ENCODE data around the gene VMA21. TPM values are rescaled to one million over a fixed set of nuclear protein-coding genes. Genes with fewer than 3 reads are reported as not detected.

Gene VMA21
- 10.0 TPM for total RNA-seq

GRCh38 chrX:151396825-151397740 is at the start of gene VMA21:
Gene VMA21 (plus strand): TSS chrX:151397206. CDS start chrX:151397309, 103 bp downstream.
- no peaks in the 10 kb centered on the region for H3K27me3 ChIP-seq
- TF ChIP-seq CTCF (IDR thresholded peaks at IDR 0.05): no peak
- no peaks in the 10 kb centered on the region for H3K36me3 ChIP-seq
- DNase-seq (ENCODE audit: low spot score in 2 of 2): peak; percentile 49 to 92
- intact Hi-C loops (cut with DNase I): loop anchor here (5.0 to 10.0 kb wide), 6 partner anchors 522 to 1935 kb away; partner anchors contain the start of genes CETN2, EOLA2, GABRE and MTMR1
- no peaks in the 10 kb centered on the region for H3K9me3 ChIP-seq
- H3K4me3 ChIP-seq: peak within 1 kb of the TSS; percentile 75 to 82
- peak within 1 kb of the TSS; percentile 87 to 94 for H3K27ac ChIP-seq
- H3K4me1 ChIP-seq: no peaks in the 10 kb centered on the region

- Histone ChIP-seq H3K36me3 (no peaks in the 10 kb centered on the region), H3K4me3 (no peak overlapping the region), H3K27ac (no peak overlapping the region), H3K9me3 (no peaks in the 10 kb centered on the region), H3K27me3 (no peaks in the 10 kb centered on the region), H3K4me1 (no peaks in the 10 kb centered on the region)
- intact Hi-C loops (cut with DNase I): no loop called here
- DNase-seq (ENCODE audit: low spot score in 2 of 2): no peak
- no peak for TF ChIP-seq CTCF (IDR thresholded peaks at IDR 0.05)
Measured at GRCh38 chrX:151359341-151359740, 37.7 kb upstream of the VMA21 start.

- peak in 2 of 3 experiments; percentile 34 to 48 for TF ChIP-seq CTCF (IDR thresholded peaks at IDR 0.05)
- Histone ChIP-seq H3K27me3 (no peaks in the 10 kb centered on the region), H3K4me3 (no peak overlapping the region), H3K9me3 (peaks cover 0 to 2% of the 10 kb centered on the region in 2 donors), H3K27ac (no peak overlapping the region), H3K4me1 (no peaks in the 10 kb centered on the region), H3K36me3 (no peaks in the 10 kb centered on the region)
- DNase-seq (ENCODE audit: low spot score in 2 of 2): no peak
- intact Hi-C loops (cut with DNase I): no loop called here
Measured at GRCh38 chrX:151359931-151360871, 36.8 kb upstream of the VMA21 start.

- H3K36me3 ChIP-seq: no peaks in the 10 kb centered on the region
- intact Hi-C loops (cut with DNase I): no loop called here
- H3K4me1 ChIP-seq: no peaks in the 10 kb centered on the region
- no peaks in the 10 kb centered on the region for H3K27me3 ChIP-seq
- H3K9me3 ChIP-seq: peaks cover 0 to 2% of the 10 kb centered on the region in 2 donors
- H3K27ac ChIP-seq: no peak overlapping the region
- H3K4me3 ChIP-seq: no peak overlapping the region
- no peak for DNase-seq (ENCODE audit: low spot score in 2 of 2)
- TF ChIP-seq CTCF (IDR thresholded peaks at IDR 0.05): no peak
Measured at GRCh38 chrX:151363316-151363715, 33.7 kb upstream of the VMA21 start.

GRCh38 chrX:151365579-151365978 is 31.4 kb upstream of the VMA21 start:
- no peak for TF ChIP-seq CTCF (IDR thresholded peaks at IDR 0.05)
- Histone ChIP-seq H3K9me3 (peaks cover 0 to 2% of the 10 kb centered on the region in 2 donors), H3K4me1 (no peaks in the 10 kb centered on the region), H3K27me3 (no peaks in the 10 kb centered on the region), H3K4me3 (no peak overlapping the region), H3K27ac (no peak overlapping the region), H3K36me3 (no peaks in the 10 kb centered on the region)
- DNase-seq (ENCODE audit: low spot score in 2 of 2): no peak
- intact Hi-C loops (cut with DNase I): no loop called here

All from ascending aorta (tissue), 2 donors.